Measurements from ENCODE around the gene RNF224. TPM values are rescaled to one million over a fixed set of nuclear protein-coding genes. Genes with fewer than 3 reads are reported as not detected.

RNF224 gene
- total and polyA plus RNA-seq, 2 of the 13 experiments (the other 11 are each of a cell fraction or from before 2014, with no cell fraction given) = 0.09 TPM; not detected in 1

DNA sequence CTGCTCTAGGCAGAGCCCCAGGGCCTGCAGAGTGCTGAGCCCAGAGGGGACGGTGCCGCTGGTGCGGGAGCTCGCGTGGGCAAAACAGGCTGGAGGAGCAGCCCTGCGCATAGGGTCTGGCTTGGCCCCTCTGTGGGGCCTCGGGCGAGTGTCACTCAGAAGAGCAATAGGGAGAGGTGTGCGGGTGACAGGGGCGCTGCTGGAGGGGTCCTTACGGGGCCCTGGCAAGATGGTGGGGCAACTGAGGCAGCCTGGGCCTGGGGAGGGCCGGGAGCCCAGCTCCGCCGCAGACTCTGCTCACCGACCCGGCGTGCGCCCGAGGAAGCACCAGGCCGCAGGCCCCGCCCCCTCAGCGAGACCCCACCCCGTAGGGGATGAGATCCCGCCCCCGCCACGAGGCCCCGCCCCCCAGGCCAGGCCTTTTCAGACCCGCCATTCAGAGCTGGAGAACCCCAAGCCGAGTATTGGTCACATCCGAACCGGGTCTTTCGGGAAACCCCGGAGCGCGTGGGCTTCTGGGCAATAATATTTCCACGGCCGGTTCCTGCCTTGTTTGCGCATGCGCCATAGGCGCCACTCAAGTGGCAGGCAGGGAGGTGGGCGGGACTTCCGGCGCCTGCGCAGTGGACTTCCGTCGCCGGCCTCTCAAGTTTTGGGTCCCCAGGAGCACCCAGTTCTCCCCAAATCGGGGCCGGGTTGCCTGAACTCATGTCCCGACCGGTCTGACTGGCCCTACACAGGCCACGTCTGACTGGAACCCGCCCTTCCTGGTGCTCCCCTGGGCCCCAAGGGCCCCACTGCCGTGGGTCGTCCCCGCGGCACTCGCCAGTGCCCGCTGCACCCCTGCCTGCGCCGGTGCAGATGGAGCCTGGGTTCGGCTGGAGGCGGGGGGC is 4.0 kb upstream of the RNF224 start (continued):
- TF ChIP-seq ZNF281 (CRISPR knock-in tag; IDR thresholded peaks at IDR 0.05; ENCODE audit: borderline replicate concordance) (no peak), BHLHE40 (IDR thresholded peaks at IDR 0.05; ENCODE audit: low read length) (no peak), TFDP1 (CRISPR knock-in tag; IDR thresholded peaks at IDR 0.05; ENCODE audit: borderline replicate concordance) (no peak), ATF3 (CRISPR knock-in tag; IDR thresholded peaks at IDR 0.05) (no peak; the same call in 1 of the 2 replicates), NR2C2 (CRISPR knock-in tag; IDR thresholded peaks at IDR 0.05; ENCODE audit: borderline replicate concordance) (peak; percentile 40; the same call in 1 of the 2 replicates), ZNF768 (CRISPR knock-in tag; IDR thresholded peaks at IDR 0.05) (no peak), RBFOX2 (IDR thresholded peaks at IDR 0.05; ENCODE audit: low read depth, low read length) (peak; percentile 74), ZMYM2 (CRISPR knock-in tag; IDR thresholded peaks at IDR 0.05) (no peak), KDM1A (CRISPR knock-in tag; IDR thresholded peaks at IDR 0.05) (no peak), MLLT10 (CRISPR knock-in tag; IDR thresholded peaks at IDR 0.05) (no peak), MAF1 (CRISPR knock-in tag; IDR thresholded peaks at IDR 0.05; ENCODE audit: borderline replicate concordance) (no peak), FOXC1 (CRISPR knock-in tag; IDR thresholded peaks at IDR 0.05; ENCODE audit: borderline replicate concordance) (no peak), SAFB2 (CRISPR knock-in tag; IDR thresholded peaks at IDR 0.05; ENCODE audit: borderline replicate concordance, low read depth) (no peak; the same call in 1 of the 2 replicates), FOXK2 (IDR thresholded peaks at IDR 0.05) (no peak), ZNF451 (CRISPR knock-in tag; IDR thresholded peaks at IDR 0.05) (no peak)
- TF ChIP-seq, protein P1, sequence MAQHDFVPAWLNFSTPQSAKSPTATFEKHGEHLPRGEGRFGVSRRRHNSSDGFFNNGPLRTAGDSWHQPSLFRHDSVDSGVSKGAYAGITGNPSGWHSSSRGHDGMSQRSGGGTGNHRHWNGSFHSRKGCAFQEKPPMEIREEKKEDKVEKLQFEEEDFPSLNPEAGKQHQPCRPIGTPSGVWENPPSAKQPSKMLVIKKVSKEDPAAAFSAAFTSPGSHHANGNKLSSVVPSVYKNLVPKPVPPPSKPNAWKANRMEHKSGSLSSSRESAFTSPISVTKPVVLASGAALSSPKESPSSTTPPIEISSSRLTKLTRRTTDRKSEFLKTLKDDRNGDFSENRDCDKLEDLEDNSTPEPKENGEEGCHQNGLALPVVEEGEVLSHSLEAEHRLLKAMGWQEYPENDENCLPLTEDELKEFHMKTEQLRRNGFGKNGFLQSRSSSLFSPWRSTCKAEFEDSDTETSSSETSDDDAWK (CRISPR knock-in tag; IDR thresholded peaks at IDR 0.05) = no peak
- TF ChIP-seq, protein P2, sequence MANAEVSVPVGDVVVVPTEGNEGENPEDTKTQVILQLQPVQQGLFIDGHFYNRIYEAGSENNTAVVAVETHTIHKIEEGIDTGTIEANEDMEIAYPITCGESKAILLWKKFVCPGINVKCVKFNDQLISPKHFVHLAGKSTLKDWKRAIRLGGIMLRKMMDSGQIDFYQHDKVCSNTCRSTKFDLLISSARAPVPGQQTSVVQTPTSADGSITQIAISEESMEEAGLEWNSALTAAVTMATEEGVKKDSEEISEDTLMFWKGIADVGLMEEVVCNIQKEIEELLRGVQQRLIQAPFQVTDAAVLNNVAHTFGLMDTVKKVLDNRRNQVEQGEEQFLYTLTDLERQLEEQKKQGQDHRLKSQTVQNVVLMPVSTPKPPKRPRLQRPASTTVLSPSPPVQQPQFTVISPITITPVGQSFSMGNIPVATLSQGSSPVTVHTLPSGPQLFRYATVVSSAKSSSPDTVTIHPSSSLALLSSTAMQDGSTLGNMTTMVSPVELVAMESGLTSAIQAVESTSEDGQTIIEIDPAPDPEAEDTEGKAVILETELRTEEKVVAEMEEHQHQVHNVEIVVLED (CRISPR knock-in tag; IDR thresholded peaks at IDR 0.05; ENCODE audit: borderline replicate concordance) = 0 out of 2 replicates have a peak, but pooled peaks have one; percentile 27
